HepG2 (cell line): ENCODE results near the gene TPP2.

ENCODE experiments used
- MYC ChIP-seq: sonication (generic); formaldehyde crosslinking; IDR thresholded peaks from 2 replicates; pipeline ENCODE4 v1.9.0; 2021; ENCODE audit warnings: missing genetic modification reagents, borderline replicate concordance
- POLR2A ChIP-seq, 2 experiments: IDR thresholded peaks; 2 replicates each; pipeline ENCODE4 v1.6.1; 2011; ENCODE audit warnings: low read depth in 2 of 2, low read length in 2 of 2, mild to moderate bottlenecking in 1 of 2, moderate library complexity in 1 of 2; ENCODE audit not compliant: insufficient read depth in 1 of 2
- POLR2AphosphoS2 ChIP-seq: IDR thresholded peaks from 2 replicates; pipeline ENCODE4 v1.6.1; 2011; ENCODE audit warnings: low read depth, low read length, improper control_type of control experiment
- SIN3A ChIP-seq: IDR thresholded peaks from 2 replicates; pipeline ENCODE4 v1.6.1; 2011; ENCODE audit warnings: low read depth, mild to moderate bottlenecking, control low read depth, low read length, borderline replicate concordance
- ZNF430 ChIP-seq: sonication (generic); formaldehyde crosslinking; IDR thresholded peaks from 2 replicates; pipeline ENCODE4 v1.9.0; 2021; ENCODE audit warnings: mild to moderate bottlenecking, missing genetic modification reagents

DNA sequence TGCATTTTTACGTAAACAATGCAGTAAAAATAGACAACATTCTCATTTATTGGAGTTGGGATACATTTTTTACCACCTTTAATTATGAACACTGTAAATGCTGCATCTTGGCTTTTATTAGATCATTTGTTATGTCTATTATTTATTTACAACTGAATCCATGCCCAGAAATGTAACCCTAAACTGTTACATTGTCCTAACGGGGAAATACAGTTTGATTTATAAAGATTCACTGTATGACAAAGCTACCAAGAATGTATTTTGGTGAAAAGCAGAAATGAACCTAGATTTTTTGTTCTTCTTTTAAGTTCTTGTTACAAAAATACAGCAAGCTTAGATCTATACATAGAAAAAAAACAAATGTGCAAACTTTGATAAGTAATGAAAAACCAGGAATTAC lies 97.0 kb downstream of the TPP2 start:
- TF ChIP-seq ZNF430 (CRISPR knock-in tag) (no peak), POLR2A (IDR thresholded peaks at IDR 0.05; ENCODE audit: insufficient read depth in 1 of 2, low read depth in 2 of 2, low read length in 2 of 2) (no peak), SIN3A (no peak), POLR2AphosphoS2 (no peak), MYC (CRISPR knock-in tag) (no peak)
